Thoracic aorta (tissue), 2 donors: Measurements from ENCODE around the gene DOK3. TPM values are rescaled to one million over a fixed set of nuclear protein-coding genes. Genes with fewer than 3 reads are reported as not detected.

ENCODE experiments used
- ATAC-seq: fragments of 150-250 bp; one replicate; pipeline ENCODE4 v1.8.0; 2017; ENCODE audit warnings: low read depth; ENCODE audit not compliant: insufficient number of reproducible peaks, low FRiP score
- DNase-seq: peaks from one replicate; pipeline ENCODE4 v3.0.0-alpha.2; 2020; ENCODE audit warnings: low spot score
- H3K27ac ChIP-seq, 2 donors: fragments of 200-600 bp; sonication (generic); 1 replicate in 1 of 2; 2 replicates in 1 of 2; pipeline ENCODE4 v1.5.1; 2016; ENCODE audit warnings: mild to moderate bottlenecking in 2 of 2, moderate library complexity in 2 of 2
- H3K27me3 ChIP-seq: fragments of 200-600 bp; sonication (generic); replicated peaks from 2 replicates; pipeline ENCODE4 v1.6.0; 2016; ENCODE audit warnings: mild to moderate bottlenecking; ENCODE audit not compliant: insufficient read depth
- H3K36me3 ChIP-seq: fragments of 200-600 bp; sonication (generic); one replicate; pipeline ENCODE4 v1.5.1; 2016
- H3K4me1 ChIP-seq, 2 donors: fragments of 200-600 bp; sonication (generic); 1 replicate in 1 of 2; 2 replicates in 1 of 2; pipeline versions ENCODE4 v1.5.1 to v1.6.0; 2016; ENCODE audit warnings: low read depth in 2 of 2, mild to moderate bottlenecking in 1 of 2; ENCODE audit not compliant: control insufficient read depth in 1 of 2
- H3K4me3 ChIP-seq: fragments of 200-600 bp; sonication (generic); 2 replicates; pipeline ENCODE4 v1.5.1; 2016; ENCODE audit warnings: mild to moderate bottlenecking
- H3K9me3 ChIP-seq: fragments of 200-600 bp; sonication (generic); 2 replicates; pipeline ENCODE4 v1.5.1; 2016
- total RNA-seq, 2 donors: library from RNA; depleted of rRNA; stranded (reverse); fragments of >200 nt; gene quantifications; one replicate each; pipeline versions ENCODE4 v1.1.0 to v1.2.3, GENCODE V29; 2016
- TF ChIP-seq, protein P1 (sequence below): fragments of 200-600 bp; sonication (generic); IDR thresholded peaks from one replicate; pipeline ENCODE4 v1.5.1; 2019; ENCODE audit warnings: antibody characterized with exemption

DOK3 gene
- total RNA-seq, 2 donors from 2014 or later = 20.5 to 35.6 TPM

DNA sequence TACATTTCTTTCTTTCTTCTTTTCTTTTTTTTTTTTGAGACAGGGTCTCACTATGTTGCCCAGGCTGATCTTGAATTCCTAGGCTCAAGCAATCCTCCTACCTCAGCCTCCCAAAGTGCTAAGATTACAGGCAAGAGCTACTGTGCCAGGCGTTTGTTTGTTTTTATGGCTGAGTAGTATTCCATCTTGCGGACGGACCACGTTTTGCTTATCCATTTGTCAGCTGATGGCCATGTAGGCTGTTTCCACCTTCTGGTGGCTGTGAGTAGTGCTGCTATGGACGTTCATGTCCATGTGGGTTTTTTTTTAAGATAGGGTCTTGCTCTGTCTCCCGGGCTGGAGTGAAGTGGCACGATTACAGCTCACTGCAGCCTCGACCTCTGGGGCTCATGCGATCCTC is 2.5 kb downstream of the DOK3 start:
- TF ChIP-seq, protein P1, sequence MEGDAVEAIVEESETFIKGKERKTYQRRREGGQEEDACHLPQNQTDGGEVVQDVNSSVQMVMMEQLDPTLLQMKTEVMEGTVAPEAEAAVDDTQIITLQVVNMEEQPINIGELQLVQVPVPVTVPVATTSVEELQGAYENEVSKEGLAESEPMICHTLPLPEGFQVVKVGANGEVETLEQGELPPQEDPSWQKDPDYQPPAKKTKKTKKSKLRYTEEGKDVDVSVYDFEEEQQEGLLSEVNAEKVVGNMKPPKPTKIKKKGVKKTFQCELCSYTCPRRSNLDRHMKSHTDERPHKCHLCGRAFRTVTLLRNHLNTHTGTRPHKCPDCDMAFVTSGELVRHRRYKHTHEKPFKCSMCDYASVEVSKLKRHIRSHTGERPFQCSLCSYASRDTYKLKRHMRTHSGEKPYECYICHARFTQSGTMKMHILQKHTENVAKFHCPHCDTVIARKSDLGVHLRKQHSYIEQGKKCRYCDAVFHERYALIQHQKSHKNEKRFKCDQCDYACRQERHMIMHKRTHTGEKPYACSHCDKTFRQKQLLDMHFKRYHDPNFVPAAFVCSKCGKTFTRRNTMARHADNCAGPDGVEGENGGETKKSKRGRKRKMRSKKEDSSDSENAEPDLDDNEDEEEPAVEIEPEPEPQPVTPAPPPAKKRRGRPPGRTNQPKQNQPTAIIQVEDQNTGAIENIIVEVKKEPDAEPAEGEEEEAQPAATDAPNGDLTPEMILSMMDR = no peak
- no peak overlapping the region for H3K27ac ChIP-seq
- H3K4me1 ChIP-seq = no peaks in the 10 kb centered on the region

DNA sequence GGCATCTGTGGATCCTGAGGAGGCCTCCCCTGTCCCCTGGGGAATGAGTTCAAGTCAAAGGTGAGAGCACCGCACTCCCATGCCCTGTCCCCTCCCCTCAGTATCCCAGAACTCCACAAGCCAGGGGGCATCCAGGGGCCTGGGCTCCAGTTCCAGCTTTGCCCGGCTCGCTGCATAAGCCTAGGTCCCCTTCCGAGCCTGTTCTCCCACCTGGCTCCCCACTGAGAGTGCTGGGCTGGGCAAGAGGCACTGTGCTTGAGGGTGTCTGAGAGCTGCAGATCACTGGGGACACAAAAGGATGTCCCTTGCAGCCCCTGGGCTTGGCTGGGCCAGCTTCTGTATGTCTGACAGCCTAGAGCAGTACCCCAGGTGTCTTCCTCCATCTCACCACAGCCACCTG is 4.6 kb downstream of the DOK3 start:
- no peaks in the 10 kb centered on the region for H3K9me3 ChIP-seq
- H3K27ac ChIP-seq = no peak overlapping the region
- TF ChIP-seq, protein P1 = no peak
- no peak for ATAC-seq
- no peak overlapping the region for H3K4me3 ChIP-seq
- DNase-seq = no peak
- no peaks in the 10 kb centered on the region for H3K4me1 ChIP-seq
- no peaks in the 10 kb centered on the region for H3K27me3 ChIP-seq
- H3K36me3 ChIP-seq = no peaks in the 10 kb centered on the region

More for the DNA sequence above, 2.5 kb downstream of the DOK3 start:
- no peaks in the 10 kb centered on the region for H3K9me3 ChIP-seq
- H3K4me3 ChIP-seq = no peak overlapping the region
- DNase-seq (no peak), ATAC-seq (no peak)
- H3K27me3 ChIP-seq = no peaks in the 10 kb centered on the region
- peaks cover 14% of the 10 kb centered on the region for H3K36me3 ChIP-seq

DNA sequence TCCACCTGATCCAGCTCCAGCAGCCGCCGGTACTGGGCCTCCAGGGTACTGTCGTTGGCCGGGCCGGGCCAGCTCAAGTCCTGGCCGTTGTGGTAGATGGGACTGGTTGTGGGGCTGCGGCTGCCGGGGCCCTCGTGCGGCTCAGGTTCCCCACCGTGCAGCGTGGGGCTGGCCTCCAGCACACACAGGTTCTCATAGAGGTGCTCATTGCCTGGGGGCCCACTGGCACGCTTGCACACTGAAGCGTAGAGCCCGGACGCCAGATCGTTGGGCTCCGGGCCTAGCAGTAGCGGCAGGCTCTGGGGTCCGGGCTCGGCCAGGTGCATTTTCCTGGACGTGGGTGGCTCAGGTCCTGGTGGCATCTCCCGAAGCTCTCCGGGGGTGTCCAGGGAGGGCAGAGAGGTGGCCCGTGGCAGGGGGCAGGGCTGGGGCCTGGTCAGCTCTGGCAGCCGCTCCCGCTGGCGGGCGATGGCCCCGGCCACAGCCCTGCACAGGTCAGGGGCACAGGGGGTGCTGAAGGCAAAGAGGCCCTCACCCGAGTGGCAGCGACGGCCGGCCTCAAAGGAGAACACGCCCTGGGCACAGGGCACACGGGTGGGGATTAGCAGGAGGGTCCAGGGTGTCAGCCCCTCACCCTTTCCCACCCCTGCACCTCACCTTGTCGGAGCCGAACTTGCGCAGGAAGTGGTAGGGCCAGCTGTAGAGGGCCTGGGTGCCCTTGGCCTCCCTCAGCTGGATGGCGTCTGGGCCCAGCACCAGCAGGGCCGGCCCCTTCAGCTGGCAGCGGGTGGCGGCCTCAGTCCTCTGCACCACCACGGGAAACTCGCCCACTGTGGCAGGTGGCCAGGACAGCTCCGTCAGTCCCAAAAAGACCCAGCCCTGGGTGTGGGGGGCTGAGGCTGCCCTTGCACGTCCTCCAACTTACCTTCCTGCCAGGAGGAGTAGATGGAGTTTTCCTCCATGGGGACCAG is 5.3 kb downstream of the DOK3 start:
- Histone ChIP-seq H3K4me1 (no peaks in the 10 kb centered on the region), H3K4me3 (no peak overlapping the region), H3K9me3 (no peaks in the 10 kb centered on the region), H3K36me3 (no peaks in the 10 kb centered on the region), H3K27ac (no peak overlapping the region), H3K27me3 (no peaks in the 10 kb centered on the region)
- ATAC-seq (no peak), DNase-seq (no peak)
- TF ChIP-seq, protein P1 = no peak

DNA sequence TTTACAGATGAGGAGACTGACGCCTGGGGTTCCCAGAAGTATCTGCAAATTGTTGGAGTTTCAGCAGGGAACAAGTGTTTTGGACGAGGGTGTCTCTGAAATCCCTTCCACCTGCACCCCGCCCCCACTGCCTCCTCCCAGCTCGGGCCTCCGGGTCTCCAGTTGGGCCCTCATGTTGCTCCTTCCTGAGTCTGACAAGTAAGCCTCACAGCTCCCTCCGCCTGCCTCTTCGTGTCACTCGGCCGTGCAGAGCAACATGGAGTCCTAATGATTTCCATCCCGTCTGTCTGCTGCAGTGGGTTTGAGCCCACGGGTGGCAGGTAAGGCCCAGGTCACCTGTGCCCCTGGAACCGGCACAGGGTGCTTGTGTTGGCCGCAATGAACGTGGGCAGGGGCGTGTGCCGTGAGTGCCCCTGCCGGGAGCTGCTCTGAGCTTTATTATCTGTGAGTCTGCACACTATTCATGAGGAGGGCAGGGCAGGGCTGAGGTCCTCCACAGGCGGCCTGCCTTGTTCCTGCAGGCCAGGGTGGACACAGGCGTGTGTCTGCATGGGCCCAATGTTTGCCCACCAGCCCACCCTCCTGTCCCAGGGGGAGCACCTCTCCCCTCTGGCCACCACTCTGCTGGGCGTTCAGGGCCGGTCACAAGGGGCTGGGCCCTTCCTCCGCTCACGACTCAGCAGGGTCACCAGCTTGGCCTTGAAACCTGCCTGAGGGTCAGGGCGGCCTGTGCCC is 6.1 kb downstream of the DOK3 start:
- ATAC-seq (no peak), DNase-seq (no peak)
- H3K27ac ChIP-seq = no peak overlapping the region
- TF ChIP-seq, protein P1 = no peak
- no peaks in the 10 kb centered on the region for H3K9me3 ChIP-seq
- H3K27me3 ChIP-seq = no peaks in the 10 kb centered on the region
- H3K36me3 ChIP-seq = no peaks in the 10 kb centered on the region
- H3K4me3 ChIP-seq = no peak overlapping the region
- peaks cover 0 to 3% of the 10 kb centered on the region in 2 donors for H3K4me1 ChIP-seq

DNA sequence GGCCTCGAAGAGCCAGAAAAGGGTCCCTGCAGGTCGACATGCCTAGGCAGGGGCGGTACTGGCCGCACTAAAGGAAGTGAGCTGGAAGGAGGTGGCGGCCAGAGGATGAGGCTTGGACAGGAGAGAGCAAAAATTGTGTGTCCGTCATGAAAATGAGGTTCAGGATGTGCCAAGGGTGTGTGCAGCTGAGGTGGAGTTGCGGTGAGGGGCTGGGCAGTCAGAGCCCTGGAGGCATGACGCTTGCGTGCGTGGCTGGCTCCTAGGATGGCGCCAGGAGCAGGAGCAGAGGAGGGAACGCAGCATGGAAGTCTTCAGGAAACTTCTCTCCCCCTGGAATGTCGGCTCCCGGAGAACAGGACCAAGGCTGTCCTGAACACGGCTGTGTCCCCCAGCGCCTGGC is 6.7 kb downstream of the DOK3 start:
- TF ChIP-seq, protein P1 = no peak

More for the DNA sequence above, 6.7 kb downstream of the DOK3 start:
- DNase-seq (no peak), ATAC-seq (no peak)
- Histone ChIP-seq H3K27ac (no peak overlapping the region), H3K4me1 (peaks cover 0 to 9% of the 10 kb centered on the region in 2 donors), H3K36me3 (no peaks in the 10 kb centered on the region), H3K27me3 (no peaks in the 10 kb centered on the region), H3K4me3 (no peak overlapping the region), H3K9me3 (no peaks in the 10 kb centered on the region)
